ENCODE data around the gene REG3G. TPM values are rescaled to one million over a fixed set of nuclear protein-coding genes. Genes with fewer than 3 reads are reported as not detected.

The REG3G gene
- total RNA-seq, 2 experiments from 2014 or later = not detected

DNA sequence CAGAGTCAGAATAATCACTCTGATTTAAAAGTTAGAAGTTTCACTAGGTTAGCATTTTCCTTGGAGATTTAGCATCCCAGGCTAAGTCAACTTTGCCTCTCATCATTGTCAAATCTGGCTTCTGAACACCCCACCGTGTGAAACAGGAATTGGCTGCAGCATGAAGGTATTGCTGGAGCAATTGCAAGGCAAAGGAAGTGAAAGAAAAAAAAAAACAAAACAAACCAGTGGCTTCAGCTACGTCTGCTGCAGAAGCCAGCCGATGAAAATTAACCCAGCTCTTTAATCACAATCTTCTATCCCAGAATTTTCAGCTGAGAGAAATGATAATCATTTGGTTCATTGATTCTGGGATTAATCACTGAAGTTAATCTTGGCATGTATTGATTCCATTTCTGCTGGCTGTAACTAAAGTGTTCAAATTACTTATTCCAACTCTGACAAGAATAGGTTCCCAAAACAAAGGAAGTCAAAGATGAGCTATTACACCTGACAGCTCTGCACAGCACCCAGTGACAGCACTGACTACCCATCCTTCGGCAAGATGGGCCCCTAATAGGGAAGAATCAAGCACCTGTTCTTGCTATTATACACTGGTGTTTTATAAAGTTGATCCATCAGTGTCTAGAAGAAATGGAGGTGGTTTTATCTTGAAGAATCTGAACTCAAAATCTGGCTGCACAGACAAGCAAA, 42.7 kb upstream of the REG3G start:
- no peaks in the 10 kb centered on the region for H3K27me3 Mint-ChIP-seq
- H3K4me1 Mint-ChIP-seq (ENCODE audit: low read depth) = no peaks in the 10 kb centered on the region
- no peak for ATAC-seq (ENCODE audit: poor library complexity)
- no peak overlapping the region for H3K27ac ChIP-seq (ENCODE audit: low read depth in 1 of 2, low read length in 2 of 2)
- H3K36me3 Mint-ChIP-seq (ENCODE audit: low read depth) = no peaks in the 10 kb centered on the region
- no peaks in the 10 kb centered on the region for H3K36me3 ChIP-seq (ENCODE audit: insufficient read depth, low read length)
- H3K27me3 ChIP-seq (ENCODE audit: control insufficient read depth in 1 of 2, insufficient read depth in 2 of 2, low read length in 2 of 2) = no peaks in the 10 kb centered on the region
- no peak for TF ChIP-seq CTCF (IDR thresholded peaks at IDR 0.05)
- POLR2A ChIA-PET = no interaction called here
- peaks cover 3% of the 10 kb centered on the region for H3K9me3 Mint-ChIP-seq
- no peak overlapping the region for H3K4me3 ChIP-seq (ENCODE audit: low read length)
- no peak overlapping the region for H3K4me3 Mint-ChIP-seq
- CTCF ChIA-PET = no interaction called here
- intact Hi-C loops (cut with DNase I, micrococcal nuclease) = no loop called here
- H3K9me3 ChIP-seq (ENCODE audit: control insufficient read depth in 1 of 2, insufficient read depth in 1 of 2, low read length in 2 of 2) = no peaks in the 10 kb centered on the region
- H3K27ac Mint-ChIP-seq = no peak overlapping the region
- no peak for DNase-seq
- H3K4me1 ChIP-seq (ENCODE audit: insufficient read depth, low read length) = no peaks in the 10 kb centered on the region

DNA sequence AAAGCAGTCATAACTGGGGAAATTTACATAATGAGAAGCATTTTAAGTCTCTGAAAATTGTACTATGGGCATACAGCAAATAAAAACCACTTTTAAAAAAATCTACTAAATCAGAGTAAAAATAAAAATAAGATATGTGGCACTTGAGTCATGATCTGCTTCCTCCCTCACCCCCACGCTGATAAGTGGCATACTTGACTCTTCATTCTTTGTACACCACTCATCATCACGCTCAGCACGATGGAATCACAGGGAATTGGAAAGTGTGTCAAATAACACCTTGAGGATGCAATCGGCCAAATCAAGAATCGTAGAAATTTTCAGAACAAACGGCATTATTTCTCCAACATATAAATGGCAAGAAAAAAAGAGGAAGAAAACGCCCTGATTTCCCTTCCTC, 41.1 kb upstream of the REG3G start:
- H3K36me3 Mint-ChIP-seq (ENCODE audit: low read depth) = no peaks in the 10 kb centered on the region
- no peaks in the 10 kb centered on the region for H3K9me3 ChIP-seq (ENCODE audit: control insufficient read depth in 1 of 2, insufficient read depth in 1 of 2, low read length in 2 of 2)
- no peak overlapping the region for H3K27ac Mint-ChIP-seq
- no peak for TF ChIP-seq CTCF (IDR thresholded peaks at IDR 0.05)
- H3K4me3 Mint-ChIP-seq = no peak overlapping the region
- no peaks in the 10 kb centered on the region for H3K36me3 ChIP-seq (ENCODE audit: insufficient read depth, low read length)
- H3K27ac ChIP-seq (ENCODE audit: low read depth in 1 of 2, low read length in 2 of 2) = no peak overlapping the region
- no peaks in the 10 kb centered on the region for H3K4me1 Mint-ChIP-seq (ENCODE audit: low read depth)
- CTCF ChIA-PET = no interaction called here
- H3K9me3 Mint-ChIP-seq = peaks cover 3% of the 10 kb centered on the region
- no peaks in the 10 kb centered on the region for H3K4me1 ChIP-seq (ENCODE audit: insufficient read depth, low read length)
- ATAC-seq (ENCODE audit: poor library complexity) (no peak), DNase-seq (no peak)
- intact Hi-C loops (cut with DNase I, micrococcal nuclease) = no loop called here
- POLR2A ChIA-PET = no interaction called here
- H3K27me3 ChIP-seq (ENCODE audit: control insufficient read depth in 1 of 2, insufficient read depth in 2 of 2, low read length in 2 of 2) = no peaks in the 10 kb centered on the region
- H3K27me3 Mint-ChIP-seq = no peaks in the 10 kb centered on the region
- H3K4me3 ChIP-seq (ENCODE audit: low read length) = no peak overlapping the region

- no peak for TF ChIP-seq CTCF (IDR thresholded peaks at IDR 0.05)
- no peak overlapping the region for H3K27ac ChIP-seq (ENCODE audit: low read depth in 1 of 2, low read length in 2 of 2)
- no peaks in the 10 kb centered on the region for H3K9me3 ChIP-seq (ENCODE audit: control insufficient read depth in 1 of 2, insufficient read depth in 1 of 2, low read length in 2 of 2)
- Mint-ChIP-seq H3K4me3 (no peak overlapping the region), H3K27me3 (no peaks in the 10 kb centered on the region), H3K4me1 (ENCODE audit: low read depth) (no peaks in the 10 kb centered on the region), H3K9me3 (peaks cover 3% of the 10 kb centered on the region), H3K27ac (no peak overlapping the region), H3K36me3 (ENCODE audit: low read depth) (no peaks in the 10 kb centered on the region)
- ChIA-PET CTCF (no interaction called here), POLR2A (no interaction called here)
- intact Hi-C loops (cut with DNase I, micrococcal nuclease) = no loop called here
- H3K4me3 ChIP-seq (ENCODE audit: low read length) = no peak overlapping the region
- no peaks in the 10 kb centered on the region for H3K36me3 ChIP-seq (ENCODE audit: insufficient read depth, low read length)
- ATAC-seq (ENCODE audit: poor library complexity) = no peak
- no peaks in the 10 kb centered on the region for H3K4me1 ChIP-seq (ENCODE audit: insufficient read depth, low read length)
- no peak for DNase-seq
- no peaks in the 10 kb centered on the region for H3K27me3 ChIP-seq (ENCODE audit: control insufficient read depth in 1 of 2, insufficient read depth in 2 of 2, low read length in 2 of 2)
Observed at GRCh38 chr2:78985558-78985957, 39.9 kb upstream of the REG3G start.
